Pulmonary artery endothelial cell (primary cell): ENCODE results near the gene MAP3K20. TPM values are rescaled to one million over a fixed set of nuclear protein-coding genes. Genes with fewer than 3 reads are reported as not detected.
"Not testable (repeated sequence)": the region's sequence is repeated elsewhere in the genome, so short reads cannot be mapped to it uniquely, and the experiment has no call there.

Experiments
- DNase-seq: peaks from one replicate; pipeline ENCODE4 v3.0.0-alpha.2; 2011; ENCODE audit warnings: low read depth, low spot score
- total RNA-seq: library from RNA; depleted of rRNA; stranded (reverse); fragments of >200 nt; gene quantifications from 2 replicates; pipeline ENCODE4 v1.2.3, GENCODE V29; 2014

MAP3K20 gene
- total RNA-seq, 1 donor from 2014 or later: 31.7 TPM

- DNase-seq: no peak
Observed at GRCh38 chr2:173119944-173120343, 44.3 kb downstream of the MAP3K20 start.

- DNase-seq: no peak
Observed at GRCh38 chr2:173122936-173123335, 47.3 kb downstream of the MAP3K20 start.

GRCh38 chr2:173124441-173124840, 48.8 kb downstream of the MAP3K20 start:
- no peak for DNase-seq

- no peak for DNase-seq
Observed at GRCh38 chr2:173126819-173127218, 51.2 kb downstream of the MAP3K20 start.

GRCh38 chr2:173128132-173128531, 52.5 kb downstream of the MAP3K20 start:
- DNase-seq: not testable (repeated sequence)

- no peak for DNase-seq
Observed at GRCh38 chr2:173130496-173131465, 55.1 kb downstream of the MAP3K20 start.

GRCh38 chr2:173132531-173132930, 56.9 kb downstream of the MAP3K20 start:
- no peak for DNase-seq

- DNase-seq: no peak
Observed at GRCh38 chr2:173134703-173135102, 59.1 kb downstream of the MAP3K20 start.

- DNase-seq: no peak
Observed at GRCh38 chr2:173136067-173136466, 60.4 kb downstream of the MAP3K20 start.

- no peak for DNase-seq
Observed at GRCh38 chr2:173136599-173136998, 61.0 kb downstream of the MAP3K20 start.

- no peak for DNase-seq
Observed at GRCh38 chr2:173137610-173138009, 62.0 kb downstream of the MAP3K20 start.

GRCh38 chr2:173138962-173139361, 63.3 kb downstream of the MAP3K20 start:
- no peak for DNase-seq

- no peak for DNase-seq
Observed at GRCh38 chr2:173141666-173142065, 66.0 kb downstream of the MAP3K20 start.

- no peak for DNase-seq
Observed at GRCh38 chr2:173145454-173145853, 69.8 kb downstream of the MAP3K20 start.

- DNase-seq: no peak
Observed at GRCh38 chr2:173146590-173146989, 70.9 kb downstream of the MAP3K20 start.

- no peak for DNase-seq
Observed at GRCh38 chr2:173148520-173148919, 72.9 kb downstream of the MAP3K20 start.

GRCh38 chr2:173149491-173149890, 73.8 kb downstream of the MAP3K20 start:
- no peak for DNase-seq

- no peak for DNase-seq
Observed at GRCh38 chr2:173150087-173150486, 74.4 kb downstream of the MAP3K20 start.

- no peak for DNase-seq
Observed at GRCh38 chr2:173150963-173151362, 75.3 kb downstream of the MAP3K20 start.

- DNase-seq: no peak
Observed at GRCh38 chr2:173151671-173152401, 76.2 kb downstream of the MAP3K20 start.

- DNase-seq: no peak
Observed at GRCh38 chr2:173153301-173153885, 77.7 kb downstream of the MAP3K20 start.

GRCh38 chr2:173157676-173158293, 82.1 kb downstream of the MAP3K20 start:
- DNase-seq: no peak
